GM19240 (cell line): ENCODE results near the gene ZNF324B.
"Not testable (repeated sequence)": the region's sequence is repeated elsewhere in the genome, so short reads cannot be mapped to it uniquely, and the experiment has no call there.

Experiments used
- DNase-seq: peaks from one replicate; pipeline ENCODE4 v3.0.0; 2011; ENCODE audit warnings: low spot score; ENCODE audit not compliant: insufficient read length

The ZNF324B gene

DNA sequence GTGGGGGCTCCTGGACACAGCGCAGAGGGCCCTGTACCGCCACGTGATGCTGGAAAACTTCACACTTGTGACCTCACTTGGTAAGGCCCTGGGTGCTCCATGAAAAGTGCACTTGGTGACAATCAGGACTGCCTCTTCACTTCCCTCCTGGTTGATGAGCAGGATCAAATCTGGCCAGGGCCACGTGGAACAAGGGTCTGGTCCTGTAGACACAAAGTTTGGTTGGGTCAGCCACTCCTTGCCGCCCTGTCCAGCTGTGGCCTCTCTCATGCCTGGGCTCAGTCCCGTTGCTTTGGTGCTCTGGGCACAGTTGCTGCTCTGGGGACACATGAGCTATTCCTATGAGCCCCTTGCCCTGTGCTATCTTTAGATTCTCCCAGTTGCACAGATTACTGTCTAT, 2.3 kb downstream of the ZNF324B start:
- DNase-seq = no peak

DNA sequence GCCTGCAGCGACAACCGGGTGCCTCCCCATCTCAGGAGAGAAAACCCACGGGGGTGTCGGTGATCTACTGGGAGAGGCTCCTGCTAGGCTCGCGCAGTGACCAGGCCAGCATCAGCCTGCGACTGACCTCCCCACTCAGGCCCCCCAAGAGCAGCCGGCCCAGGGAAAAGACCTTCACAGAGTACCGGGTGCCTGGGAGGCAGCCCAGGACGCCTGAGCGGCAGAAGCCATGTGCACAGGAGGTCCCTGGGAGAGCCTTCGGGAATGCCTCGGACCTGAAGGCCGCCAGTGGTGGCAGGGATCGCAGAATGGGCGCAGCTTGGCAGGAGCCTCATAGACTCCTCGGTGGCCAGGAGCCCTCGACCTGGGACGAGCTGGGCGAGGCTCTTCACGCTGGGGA, 3.9 kb downstream of the ZNF324B start:
- DNase-seq = no peak

DNA sequence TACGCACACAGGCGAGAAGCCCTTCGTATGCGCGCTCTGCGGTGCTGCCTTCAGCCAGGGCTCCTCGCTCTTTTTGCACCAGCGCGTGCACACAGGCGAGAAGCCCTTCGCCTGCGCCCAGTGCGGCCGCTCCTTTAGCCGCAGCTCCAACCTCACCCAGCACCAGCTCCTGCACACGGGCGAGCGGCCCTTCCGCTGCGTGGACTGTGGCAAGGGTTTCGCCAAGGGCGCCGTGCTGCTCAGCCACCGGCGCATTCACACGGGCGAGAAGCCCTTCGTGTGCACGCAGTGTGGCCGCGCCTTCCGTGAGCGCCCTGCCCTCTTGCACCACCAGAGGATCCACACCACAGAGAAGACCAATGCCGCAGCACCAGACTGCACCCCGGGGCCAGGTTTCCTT, 4.7 kb downstream of the ZNF324B start:
- DNase-seq = no peak

DNA sequence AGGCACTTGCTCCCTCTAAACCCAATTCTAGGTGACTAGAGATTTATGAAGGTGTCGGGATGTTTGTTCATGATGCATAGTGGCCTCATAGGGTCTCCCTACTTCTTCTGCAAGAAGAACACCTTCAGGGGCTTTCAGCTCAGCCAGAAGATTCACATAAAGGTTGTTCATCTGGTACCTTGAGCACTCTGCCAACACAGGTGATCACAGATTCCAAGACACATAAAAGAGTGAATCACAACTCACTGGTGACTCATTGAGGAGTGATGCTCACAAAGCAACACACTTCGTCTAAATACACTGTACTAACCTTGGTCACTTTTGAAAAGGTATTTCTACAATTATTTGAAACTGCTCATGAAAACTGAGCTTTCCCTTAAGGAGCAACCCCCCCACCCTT, 8.6 kb downstream of the ZNF324B start:
- no peak for DNase-seq

DNA sequence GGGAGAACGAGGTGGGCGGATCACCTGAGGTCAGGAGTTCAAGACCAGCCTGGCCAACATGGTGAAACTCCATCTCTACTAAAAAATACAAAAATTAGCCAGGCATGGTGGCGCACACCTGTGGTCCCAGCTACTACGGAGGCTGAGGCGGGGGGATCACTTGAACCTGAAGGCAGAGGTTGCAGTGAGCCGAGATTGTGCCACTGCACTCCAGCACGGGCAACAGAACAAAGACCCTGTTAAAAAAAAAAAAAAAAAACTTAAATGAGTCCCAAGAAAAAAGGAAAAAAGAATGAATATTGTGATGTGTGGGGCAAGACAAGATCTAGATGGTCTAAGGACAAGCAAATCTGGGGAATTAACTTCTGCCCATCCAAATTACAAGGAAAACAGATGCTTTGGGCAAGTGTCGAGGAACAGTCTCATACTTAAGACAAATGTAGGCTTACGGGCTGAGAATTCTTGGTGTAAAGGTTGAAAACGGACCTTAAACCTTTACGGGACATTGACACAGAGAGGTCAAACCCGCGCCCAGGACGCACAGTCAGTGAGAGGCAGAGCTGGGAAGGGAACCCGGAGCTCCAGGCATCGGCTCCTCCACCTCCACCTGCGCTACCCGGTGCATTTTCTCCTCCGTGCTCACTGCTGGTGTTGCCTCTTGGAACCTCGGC, 14.8 kb downstream of the ZNF324B start:
- no peak for DNase-seq

DNA sequence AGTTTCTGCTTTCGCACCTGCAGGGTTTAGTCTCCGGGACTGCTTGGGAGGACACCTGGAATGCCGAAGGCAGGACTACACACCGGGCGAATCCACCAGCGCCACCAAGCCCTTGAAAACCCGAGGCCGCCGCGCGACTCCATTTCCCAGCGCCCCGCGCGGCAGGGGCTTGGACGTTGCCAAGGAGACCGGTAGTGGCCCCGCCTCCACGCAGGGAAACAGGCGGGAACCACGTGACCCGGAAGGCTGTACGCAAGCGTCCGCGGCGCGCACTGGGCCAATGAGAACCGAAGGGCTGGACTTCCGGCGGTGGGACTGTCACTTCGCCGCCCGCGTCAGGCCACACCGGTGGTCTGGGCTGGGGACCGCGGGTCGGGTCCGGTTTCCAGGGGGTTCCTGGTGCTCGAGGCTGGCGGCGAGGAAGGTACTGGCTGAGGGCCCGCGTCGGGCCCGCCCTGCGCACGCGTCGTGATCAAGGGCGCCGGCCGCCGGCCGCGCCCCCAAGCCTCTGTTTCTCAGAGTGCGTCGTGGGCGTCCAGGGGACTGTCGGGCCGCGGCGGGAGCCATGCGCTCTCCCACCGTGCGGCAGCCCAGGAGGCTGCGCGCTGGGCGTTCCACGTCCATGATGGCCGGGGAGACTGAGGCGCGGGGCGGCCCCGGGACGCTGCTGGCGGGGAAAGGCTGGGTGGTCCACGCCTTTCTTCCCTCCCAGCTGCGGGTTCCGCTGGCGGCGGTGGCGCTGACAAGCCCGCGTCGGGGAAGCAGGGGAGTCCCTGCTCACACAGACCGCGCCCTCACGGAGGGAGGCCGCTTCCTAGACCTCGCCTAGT, 15.6 kb downstream of the ZNF324B start, which contains the start of gene ZNF324:
Gene ZNF324, plus strand, starts transcription at position 321 of the 830 bp plus-strand sequence. CDS start 2,106 bp downstream, outside the sequence.
- peak; percentile 97 for DNase-seq

DNA sequence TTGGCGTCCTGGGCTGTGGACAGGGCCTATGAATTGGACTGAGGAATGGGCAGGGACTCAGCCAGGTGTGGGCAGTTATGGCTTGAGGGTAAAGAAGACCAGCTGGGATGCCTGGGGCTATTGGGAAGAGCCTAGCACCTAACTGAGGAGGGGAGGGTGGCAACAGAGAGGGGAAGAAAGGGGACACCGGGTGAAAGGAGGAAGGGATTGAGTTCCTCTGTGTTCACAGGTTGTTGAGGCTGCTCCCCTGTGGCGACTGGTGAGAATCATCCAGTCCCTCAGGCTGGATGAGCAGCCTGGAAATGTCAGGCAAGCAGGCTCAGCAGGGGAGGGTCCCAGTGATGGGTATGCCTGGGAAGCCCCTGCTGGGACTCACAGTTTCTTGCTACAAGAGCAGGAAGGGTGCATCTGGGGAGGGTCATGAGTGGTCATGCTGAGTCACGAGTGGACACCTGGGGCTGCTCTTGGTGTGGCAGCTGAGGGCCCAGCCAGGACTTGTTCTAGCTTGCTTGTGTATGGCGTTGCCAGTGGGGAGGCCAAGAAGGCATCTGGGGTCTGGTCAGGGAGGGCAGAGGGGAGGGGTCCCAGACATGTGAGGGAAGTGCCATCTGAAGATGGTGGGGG, 16.9 kb downstream of the ZNF324B start:
- no peak for DNase-seq

DNA sequence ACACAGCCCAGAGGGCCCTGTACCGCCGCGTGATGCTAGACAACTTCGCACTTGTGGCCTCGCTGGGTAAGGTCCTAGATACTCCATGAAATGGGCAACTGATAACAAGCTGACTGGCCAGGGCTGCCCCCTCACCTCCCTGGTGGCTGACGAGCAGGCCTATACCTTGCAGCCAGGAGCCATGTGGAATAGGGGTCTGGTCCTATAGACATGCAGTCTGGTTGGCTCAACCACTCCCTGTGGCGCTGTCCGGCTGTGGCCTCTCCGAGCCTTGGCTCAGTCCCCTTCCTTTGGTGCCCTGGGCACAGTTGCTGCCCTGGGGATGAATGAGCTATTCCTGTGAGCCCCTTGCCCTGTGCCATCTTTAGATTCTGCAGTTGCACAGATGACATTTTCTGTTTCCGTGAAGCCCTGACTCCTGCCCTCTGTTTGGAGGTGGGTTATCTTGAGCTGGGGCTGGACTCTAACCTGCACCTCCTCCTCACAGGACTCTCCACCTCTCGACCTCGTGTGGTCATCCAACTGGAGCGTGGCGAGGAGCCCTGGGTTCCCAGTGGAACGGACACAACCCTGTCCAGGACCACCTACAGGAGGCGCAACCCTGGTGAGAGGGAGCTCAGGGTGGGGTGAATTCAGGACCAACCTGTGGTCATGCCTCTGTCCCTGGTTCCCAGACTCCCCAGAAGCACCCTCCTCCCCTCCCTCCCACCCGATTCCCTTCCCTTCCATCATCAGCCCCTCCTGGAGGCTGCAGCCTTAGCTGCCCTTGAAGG, 18.0 kb downstream of the ZNF324B start:
- no peak for DNase-seq

DNA sequence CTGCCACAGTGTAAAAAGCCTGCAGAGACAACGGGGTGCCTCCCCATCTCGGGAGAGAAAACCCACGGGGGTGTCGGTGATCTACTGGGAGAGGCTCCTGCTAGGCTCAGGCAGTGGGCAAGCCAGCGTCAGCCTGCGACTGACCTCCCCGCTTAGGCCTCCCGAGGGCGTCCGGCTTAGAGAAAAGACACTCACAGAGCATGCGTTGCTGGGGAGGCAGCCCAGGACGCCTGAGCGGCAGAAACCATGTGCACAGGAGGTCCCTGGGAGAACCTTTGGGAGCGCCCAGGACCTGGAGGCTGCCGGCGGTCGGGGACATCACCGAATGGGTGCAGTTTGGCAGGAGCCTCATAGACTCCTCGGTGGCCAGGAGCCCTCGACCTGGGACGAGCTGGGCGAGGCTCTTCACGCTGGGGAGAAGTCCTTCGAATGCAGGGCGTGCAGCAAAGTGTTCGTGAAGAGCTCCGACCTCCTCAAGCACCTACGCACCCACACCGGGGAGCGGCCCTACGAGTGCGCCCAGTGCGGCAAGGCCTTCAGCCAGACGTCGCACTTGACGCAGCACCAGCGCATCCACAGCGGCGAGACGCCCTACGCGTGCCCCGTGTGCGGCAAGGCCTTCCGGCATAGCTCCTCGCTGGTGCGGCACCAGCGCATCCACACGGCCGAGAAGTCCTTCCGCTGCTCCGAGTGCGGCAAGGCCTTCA, 19.6 kb downstream of the ZNF324B start:
- DNase-seq = not testable (repeated sequence)

DNA sequence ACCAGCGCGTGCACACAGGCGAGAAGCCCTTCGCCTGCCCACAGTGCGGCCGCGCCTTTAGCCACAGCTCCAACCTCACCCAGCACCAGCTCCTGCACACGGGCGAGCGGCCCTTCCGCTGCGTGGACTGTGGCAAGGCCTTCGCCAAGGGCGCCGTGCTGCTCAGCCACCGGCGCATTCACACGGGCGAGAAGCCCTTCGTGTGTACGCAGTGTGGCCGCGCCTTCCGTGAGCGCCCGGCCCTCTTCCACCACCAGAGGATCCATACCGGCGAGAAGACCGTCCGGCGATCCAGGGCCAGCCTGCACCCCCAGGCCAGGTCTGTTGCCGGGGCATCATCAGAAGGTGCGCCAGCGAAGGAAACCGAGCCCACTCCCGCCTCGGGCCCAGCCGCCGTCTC, 20.3 kb downstream of the ZNF324B start:
- no peak for DNase-seq

DNA sequence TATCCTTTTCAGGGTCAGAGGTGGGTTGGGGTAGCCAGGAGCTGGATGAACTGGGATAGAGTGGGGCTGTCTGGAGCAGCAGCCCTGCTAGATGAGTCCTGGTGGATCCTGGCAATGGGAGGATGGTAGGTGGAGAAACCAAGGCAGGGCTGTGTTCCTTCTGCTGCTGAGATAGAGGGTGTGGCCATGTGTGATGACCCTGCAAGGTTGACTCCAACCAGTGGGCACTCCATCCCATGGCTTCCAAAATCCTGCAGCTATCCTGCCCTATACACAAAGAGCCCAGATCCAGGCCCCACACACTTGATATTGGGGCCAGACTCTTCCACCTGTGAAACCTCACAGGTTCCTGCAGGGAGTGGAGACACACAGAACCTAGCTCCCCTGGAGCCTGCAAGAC, 22.4 kb downstream of the ZNF324B start:
- DNase-seq = no peak

DNA sequence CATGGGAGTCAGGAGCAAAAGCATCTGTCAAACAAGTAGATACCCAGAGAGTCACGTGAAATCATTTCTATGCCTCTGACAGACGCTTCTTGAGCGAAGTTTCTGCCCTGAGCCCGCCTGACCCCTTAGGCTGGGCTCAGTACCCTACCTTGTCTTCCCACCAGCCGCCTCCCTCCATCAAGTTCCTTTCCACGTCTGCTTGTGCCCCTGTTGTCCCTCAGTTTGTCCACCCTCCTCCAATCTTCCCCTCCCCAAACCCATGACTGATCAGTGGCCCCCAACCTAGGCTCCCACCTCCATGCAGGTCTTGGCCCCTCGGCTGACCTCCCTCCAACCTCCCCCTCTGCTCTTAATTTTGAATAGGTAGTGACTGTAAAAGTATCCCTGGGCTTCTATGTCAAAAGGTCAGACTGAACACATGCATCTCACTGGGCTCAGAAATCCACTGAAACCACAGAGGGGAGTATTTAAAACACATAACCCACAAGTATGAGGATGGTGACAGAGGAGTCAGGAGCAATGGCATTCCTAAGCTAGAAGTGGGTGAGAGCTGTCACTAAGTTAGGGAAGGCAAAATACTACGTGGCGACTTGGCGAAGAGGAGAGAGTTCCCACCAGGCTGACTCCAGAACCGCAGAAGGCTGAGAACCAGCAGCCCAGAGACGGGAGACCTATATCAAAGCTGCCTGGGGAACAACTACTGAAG, 23.0 kb downstream of the ZNF324B start:
- DNase-seq = no peak

DNA sequence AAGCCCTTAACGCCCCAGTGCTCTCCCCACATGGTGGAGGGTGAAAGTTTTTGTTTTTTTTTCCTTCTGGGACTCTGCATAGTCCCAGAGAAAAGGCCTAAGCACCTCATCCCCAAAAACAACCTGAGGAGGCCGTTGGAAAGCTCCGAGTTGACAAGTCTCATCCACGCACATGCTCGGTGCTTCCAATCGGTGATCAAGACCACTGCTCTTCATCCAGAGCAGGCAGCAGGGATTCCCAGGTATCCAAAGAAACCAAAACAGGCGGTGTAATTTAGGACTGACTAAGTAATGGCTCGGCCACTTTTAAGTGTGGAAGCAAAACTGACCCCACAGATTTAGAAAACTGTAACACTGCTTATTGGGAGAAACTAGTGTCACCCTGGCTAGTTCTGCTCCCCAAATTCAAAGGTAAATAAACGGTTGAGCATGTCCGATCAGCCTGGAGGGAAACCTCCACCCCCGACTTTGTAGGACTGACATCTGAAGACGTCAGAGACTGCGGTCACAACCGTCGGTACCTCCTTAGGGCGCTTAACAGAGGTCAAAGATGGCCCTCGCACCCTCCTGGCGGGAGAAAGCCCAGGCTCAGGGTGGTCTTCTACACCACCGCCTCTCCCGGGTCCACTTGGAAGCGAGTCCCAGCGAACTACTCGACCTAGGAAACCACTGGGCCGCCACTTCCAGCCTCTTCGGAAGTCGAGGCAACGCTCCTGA, 23.7 kb downstream of the ZNF324B start:
- DNase-seq = no peak

DNA sequence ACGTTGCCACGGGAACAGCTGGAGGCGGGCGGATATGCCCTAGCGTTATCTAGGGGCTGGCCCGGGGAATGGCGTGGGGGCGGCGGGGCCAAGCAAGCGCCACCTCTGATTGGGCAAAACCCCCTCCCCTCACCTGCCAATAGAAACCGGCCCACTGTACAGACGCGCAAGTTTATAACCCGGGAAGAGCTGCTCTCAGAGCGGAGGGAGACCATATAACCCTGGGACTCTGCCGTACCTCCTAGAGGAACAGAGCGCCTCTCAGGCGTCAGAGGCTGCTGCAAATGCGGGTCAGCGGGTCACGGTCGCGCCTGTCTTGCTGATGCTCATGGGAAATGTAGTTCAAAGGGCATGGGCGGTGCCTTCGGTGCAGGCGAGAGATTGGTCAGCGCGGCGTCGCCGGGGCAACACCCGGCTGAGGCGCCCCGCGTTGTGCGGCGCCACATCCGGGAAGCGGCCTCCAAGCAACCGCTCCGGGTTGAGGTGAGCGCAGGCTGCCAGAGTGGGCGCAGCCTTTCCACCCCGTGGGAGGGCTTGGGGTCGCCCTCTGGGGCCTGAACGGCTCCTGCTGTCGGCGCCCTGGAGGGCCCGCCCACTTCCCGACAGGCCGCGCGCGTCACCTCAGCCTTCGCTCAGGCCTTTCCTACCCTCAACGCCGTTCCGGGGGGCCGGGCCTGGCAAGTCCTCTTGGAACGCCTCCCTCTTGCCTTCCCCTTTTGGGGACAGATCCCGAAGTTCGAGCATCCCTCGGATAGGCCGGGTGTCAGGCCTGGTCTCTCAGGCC, 24.5 kb downstream of the ZNF324B start, which contains the start of gene ZNF446:
Gene ZNF446, plus strand, starts transcription at position 639 of the 784 bp plus-strand sequence. CDS start 867 bp downstream, outside the sequence.
- peak; percentile 97 for DNase-seq

DNA sequence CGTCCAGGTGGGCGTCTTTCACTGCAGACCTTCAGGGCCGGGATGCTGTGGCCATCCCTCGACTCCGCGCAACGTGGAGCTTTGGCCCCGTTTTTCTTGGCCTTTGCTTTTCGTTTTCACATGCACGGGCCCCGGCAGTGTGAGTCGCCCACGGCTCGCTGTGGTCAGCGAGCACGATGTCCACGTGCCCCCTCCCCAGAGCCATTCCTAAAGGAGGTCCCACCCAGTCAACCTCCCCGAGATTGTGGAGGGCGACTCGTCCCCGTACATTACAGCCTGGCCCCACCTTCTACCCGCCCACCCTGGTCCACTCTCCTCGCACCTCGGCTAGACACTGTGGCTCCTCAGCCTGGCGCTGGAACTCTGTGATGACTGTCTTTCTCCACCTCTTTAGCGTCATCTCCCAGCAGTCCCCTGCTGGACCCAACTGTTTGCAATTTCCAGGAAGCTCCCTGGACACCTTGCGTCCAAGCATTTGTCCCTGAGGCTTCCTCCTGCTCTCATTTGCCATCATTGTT, 25.1 kb downstream of the ZNF324B start:
- no peak for DNase-seq

DNA sequence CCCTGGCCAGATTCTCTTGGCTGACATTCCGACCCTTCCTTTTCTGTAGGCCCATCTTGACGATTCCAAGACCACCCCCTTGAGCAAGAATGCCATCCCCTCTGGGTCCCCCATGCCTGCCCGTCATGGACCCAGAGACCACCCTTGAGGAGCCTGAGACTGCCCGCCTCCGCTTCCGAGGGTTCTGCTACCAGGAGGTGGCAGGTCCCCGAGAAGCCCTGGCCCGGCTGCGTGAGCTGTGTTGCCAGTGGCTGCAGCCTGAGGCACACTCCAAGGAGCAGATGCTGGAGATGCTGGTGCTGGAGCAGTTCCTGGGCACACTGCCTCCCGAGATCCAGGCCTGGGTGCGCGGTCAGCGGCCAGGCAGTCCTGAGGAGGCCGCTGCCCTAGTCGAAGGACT, 25.7 kb downstream of the ZNF324B start:
- DNase-seq = no peak

DNA sequence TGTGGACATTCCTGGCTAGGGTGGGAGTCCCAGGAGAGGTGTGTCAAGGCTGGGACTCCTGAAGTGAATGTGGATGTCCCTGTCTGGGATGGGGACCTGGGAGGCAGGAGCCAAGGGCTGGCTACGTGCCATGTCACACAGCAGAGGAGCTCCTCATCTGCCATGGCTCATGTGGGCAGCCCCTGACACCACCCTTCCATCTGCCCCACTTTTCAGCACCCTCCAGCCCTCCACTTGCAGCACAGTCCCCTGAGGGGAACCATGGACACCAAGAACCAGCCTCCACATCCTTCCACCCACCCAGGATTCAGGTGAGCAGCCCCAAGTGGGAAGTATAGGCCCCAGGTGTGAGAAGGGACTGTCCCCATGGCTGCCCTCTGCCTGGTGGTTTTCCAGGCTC, 26.4 kb downstream of the ZNF324B start:
- no peak for DNase-seq

DNA sequence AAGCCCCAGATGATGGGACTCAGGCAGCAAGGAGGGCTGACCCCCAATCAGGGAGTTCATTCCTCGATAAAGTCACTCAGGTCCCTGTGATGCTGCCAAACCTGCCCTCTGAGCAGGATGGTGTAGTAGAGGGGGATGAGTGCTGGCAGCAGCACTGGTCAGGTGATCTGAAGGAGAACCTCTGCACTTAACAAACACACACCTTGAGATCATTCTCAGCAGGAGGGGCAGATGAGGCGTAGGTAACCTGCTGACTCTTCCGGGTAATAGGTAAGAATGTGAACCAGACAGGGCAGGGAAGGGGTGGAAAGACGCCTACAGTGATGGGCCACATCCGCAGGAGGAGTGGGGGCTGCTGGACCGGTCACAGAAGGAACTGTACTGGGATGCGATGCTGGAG, 27.9 kb downstream of the ZNF324B start:
- no peak for DNase-seq
